K562 (cell line): Measurements from ENCODE around the gene TRIM38. TPM values are rescaled to one million over a fixed set of nuclear protein-coding genes. Genes with fewer than 3 reads are reported as not detected.
A peak's percentile ranks its signal among the peaks of the same experiment; 100 is the strongest.

ENCODE experiments used
- ARNT ChIP-seq, 2 experiments: fragments of 450-650 bp; IDR thresholded peaks; 2 replicates each; pipeline ENCODE4 v1.6.1; 2016; ENCODE audit warnings: mild to moderate bottlenecking in 1 of 2
- BCOR ChIP-seq: fragments of 450-650 bp; IDR thresholded peaks from 2 replicates; pipeline ENCODE4 v1.6.1; 2016
- BRD9 ChIP-seq: fragments of 450-650 bp; IDR thresholded peaks from 2 replicates; pipeline ENCODE4 v1.6.1; 2018; ENCODE audit warnings: low read depth; ENCODE audit not compliant: partially characterized antibody
- DMBX1 ChIP-seq: fragments of 250-450 bp; sonication (Bioruptor Pico); IDR thresholded peaks from 2 replicates; pipeline ENCODE4 v1.8.0; 2022; ENCODE audit warnings: inconsistent platforms, mild to moderate bottlenecking, moderate library complexity, borderline replicate concordance
- HDGF ChIP-seq: fragments of 450-650 bp; IDR thresholded peaks from 2 replicates; pipeline ENCODE4 v1.6.1; 2016
- HES1 ChIP-seq: fragments of 450-650 bp; IDR thresholded peaks from 2 replicates; pipeline ENCODE4 v1.6.1; 2016; ENCODE audit warnings: low read depth, mild to moderate bottlenecking, moderate library complexity
- KDM1A ChIP-seq, 2 experiments: fragments of 450-650 bp; IDR thresholded peaks; 2 replicates each; pipeline ENCODE4 v1.6.1; 2016; ENCODE audit warnings: mild to moderate bottlenecking in 2 of 2
- NFE2L1 ChIP-seq: fragments of 450-650 bp; IDR thresholded peaks from 2 replicates; pipeline ENCODE4 v1.6.1; 2016; ENCODE audit warnings: missing genetic modification characterization, low read depth, mild to moderate bottlenecking, missing compliant biosample characterization, moderate library complexity, borderline replicate concordance
- TAF7 ChIP-seq: fragments of 450-650 bp; IDR thresholded peaks from 2 replicates; pipeline ENCODE4 v1.6.1; 2016; ENCODE audit warnings: missing genetic modification characterization, missing compliant biosample characterization
- polyA plus RNA-seq, 8 experiments: library from polyadenylated mRNA; depleted of rRNA in 4 of 8; stranded (reverse) in 5 of 8; unstranded in 3 of 8; fragments of >200 nt; fragmentation: Nextera tagmentation in 2 of 8; fragmentation: Illumina TruSeq in 1 of 8; extraction: Ambion mirVana in 2 of 8; extraction: Trizol in 1 of 8; gene quantifications; 2 replicates each; pipeline versions ENCODE4 v1.2.1 to v1.2.3, GENCODE V29; 2011 to 2014; ENCODE audit warnings: inconsistent platforms in 1 of 8, missing spikeins in 1 of 8
- total RNA-seq, 7 experiments: library from RNA; depleted of rRNA in 6 of 7; stranded (reverse); fragments of >200 nt in 6 of 7; fragmentation: Illumina TruSeq in 2 of 7; extraction: Trizol in 2 of 7; gene quantifications; 2 replicates each; pipeline versions ENCODE4 v1.2.1 to v1.2.3, GENCODE V29; 2011 to 2021; ENCODE audit warnings: low replicate concordance in 1 of 7
- TF ChIP-seq, protein P1 (sequence below): fragments of 450-650 bp; IDR thresholded peaks from 2 replicates; pipeline ENCODE4 v1.6.1; 2016; ENCODE audit warnings: mild to moderate bottlenecking, moderate library complexity
- TF ChIP-seq, protein P2 (sequence below), 3 experiments: fragments of 200-800 bp in 1 of 3; fragments of 250-450 bp in 1 of 3; fragments of 450-650 bp in 1 of 3; sonication (Bioruptor Pico) in 1 of 3; sonication (Bioruptor generic) in 1 of 3; formaldehyde crosslinking in 1 of 3; IDR thresholded peaks; 2 replicates each; pipeline versions ENCODE4 v1.6.1 to v1.8.0; 2016 to 2022; ENCODE audit warnings: mild to moderate bottlenecking in 2 of 3, missing genetic modification characterization in 2 of 3, missing compliant biosample characterization in 1 of 3, moderate library complexity in 1 of 3

TRIM38 gene
- total and polyA plus RNA-seq, 9 of the 15 experiments (the other 6 are each of a cell fraction or from before 2014, with no cell fraction given) = 1.7 to 6.7 (median 6.3) TPM

GRCh38 chr6:26033941-26034354 is 71.3 kb downstream of the TRIM38 start (continued):
- TF ChIP-seq, protein P1, sequence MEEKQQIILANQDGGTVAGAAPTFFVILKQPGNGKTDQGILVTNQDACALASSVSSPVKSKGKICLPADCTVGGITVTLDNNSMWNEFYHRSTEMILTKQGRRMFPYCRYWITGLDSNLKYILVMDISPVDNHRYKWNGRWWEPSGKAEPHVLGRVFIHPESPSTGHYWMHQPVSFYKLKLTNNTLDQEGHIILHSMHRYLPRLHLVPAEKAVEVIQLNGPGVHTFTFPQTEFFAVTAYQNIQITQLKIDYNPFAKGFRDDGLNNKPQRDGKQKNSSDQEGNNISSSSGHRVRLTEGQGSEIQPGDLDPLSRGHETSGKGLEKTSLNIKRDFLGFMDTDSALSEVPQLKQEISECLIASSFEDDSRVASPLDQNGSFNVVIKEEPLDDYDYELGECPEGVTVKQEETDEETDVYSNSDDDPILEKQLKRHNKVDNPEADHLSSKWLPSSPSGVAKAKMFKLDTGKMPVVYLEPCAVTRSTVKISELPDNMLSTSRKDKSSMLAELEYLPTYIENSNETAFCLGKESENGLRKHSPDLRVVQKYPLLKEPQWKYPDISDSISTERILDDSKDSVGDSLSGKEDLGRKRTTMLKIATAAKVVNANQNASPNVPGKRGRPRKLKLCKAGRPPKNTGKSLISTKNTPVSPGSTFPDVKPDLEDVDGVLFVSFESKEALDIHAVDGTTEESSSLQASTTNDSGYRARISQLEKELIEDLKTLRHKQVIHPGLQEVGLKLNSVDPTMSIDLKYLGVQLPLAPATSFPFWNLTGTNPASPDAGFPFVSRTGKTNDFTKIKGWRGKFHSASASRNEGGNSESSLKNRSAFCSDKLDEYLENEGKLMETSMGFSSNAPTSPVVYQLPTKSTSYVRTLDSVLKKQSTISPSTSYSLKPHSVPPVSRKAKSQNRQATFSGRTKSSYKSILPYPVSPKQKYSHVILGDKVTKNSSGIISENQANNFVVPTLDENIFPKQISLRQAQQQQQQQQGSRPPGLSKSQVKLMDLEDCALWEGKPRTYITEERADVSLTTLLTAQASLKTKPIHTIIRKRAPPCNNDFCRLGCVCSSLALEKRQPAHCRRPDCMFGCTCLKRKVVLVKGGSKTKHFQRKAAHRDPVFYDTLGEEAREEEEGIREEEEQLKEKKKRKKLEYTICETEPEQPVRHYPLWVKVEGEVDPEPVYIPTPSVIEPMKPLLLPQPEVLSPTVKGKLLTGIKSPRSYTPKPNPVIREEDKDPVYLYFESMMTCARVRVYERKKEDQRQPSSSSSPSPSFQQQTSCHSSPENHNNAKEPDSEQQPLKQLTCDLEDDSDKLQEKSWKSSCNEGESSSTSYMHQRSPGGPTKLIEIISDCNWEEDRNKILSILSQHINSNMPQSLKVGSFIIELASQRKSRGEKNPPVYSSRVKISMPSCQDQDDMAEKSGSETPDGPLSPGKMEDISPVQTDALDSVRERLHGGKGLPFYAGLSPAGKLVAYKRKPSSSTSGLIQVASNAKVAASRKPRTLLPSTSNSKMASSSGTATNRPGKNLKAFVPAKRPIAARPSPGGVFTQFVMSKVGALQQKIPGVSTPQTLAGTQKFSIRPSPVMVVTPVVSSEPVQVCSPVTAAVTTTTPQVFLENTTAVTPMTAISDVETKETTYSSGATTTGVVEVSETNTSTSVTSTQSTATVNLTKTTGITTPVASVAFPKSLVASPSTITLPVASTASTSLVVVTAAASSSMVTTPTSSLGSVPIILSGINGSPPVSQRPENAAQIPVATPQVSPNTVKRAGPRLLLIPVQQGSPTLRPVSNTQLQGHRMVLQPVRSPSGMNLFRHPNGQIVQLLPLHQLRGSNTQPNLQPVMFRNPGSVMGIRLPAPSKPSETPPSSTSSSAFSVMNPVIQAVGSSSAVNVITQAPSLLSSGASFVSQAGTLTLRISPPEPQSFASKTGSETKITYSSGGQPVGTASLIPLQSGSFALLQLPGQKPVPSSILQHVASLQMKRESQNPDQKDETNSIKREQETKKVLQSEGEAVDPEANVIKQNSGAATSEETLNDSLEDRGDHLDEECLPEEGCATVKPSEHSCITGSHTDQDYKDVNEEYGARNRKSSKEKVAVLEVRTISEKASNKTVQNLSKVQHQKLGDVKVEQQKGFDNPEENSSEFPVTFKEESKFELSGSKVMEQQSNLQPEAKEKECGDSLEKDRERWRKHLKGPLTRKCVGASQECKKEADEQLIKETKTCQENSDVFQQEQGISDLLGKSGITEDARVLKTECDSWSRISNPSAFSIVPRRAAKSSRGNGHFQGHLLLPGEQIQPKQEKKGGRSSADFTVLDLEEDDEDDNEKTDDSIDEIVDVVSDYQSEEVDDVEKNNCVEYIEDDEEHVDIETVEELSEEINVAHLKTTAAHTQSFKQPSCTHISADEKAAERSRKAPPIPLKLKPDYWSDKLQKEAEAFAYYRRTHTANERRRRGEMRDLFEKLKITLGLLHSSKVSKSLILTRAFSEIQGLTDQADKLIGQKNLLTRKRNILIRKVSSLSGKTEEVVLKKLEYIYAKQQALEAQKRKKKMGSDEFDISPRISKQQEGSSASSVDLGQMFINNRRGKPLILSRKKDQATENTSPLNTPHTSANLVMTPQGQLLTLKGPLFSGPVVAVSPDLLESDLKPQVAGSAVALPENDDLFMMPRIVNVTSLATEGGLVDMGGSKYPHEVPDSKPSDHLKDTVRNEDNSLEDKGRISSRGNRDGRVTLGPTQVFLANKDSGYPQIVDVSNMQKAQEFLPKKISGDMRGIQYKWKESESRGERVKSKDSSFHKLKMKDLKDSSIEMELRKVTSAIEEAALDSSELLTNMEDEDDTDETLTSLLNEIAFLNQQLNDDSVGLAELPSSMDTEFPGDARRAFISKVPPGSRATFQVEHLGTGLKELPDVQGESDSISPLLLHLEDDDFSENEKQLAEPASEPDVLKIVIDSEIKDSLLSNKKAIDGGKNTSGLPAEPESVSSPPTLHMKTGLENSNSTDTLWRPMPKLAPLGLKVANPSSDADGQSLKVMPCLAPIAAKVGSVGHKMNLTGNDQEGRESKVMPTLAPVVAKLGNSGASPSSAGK = no peak
- TF ChIP-seq DMBX1 (CRISPR knock-in tag) (peak; percentile 67), HDGF (peak; percentile 84; the same call in 1 of the 2 replicates), NFE2L1 (tag) (no peak), TAF7 (tag) (0 out of 2 replicates have a peak, but pooled peaks have one; percentile 40), ARNT (IDR thresholded peaks at IDR 0.05) (peak; percentile 49 to 67; a peak in 3 of 4 replicates), HES1 (0 out of 2 replicates have a peak, but pooled peaks have one; percentile 44), KDM1A (IDR thresholded peaks at IDR 0.05) (peak; percentile 58 to 70), BRD9 (peak; percentile 88), BCOR (peak; percentile 76; the same call in 1 of the 2 replicates)
- TF ChIP-seq, protein P2, sequence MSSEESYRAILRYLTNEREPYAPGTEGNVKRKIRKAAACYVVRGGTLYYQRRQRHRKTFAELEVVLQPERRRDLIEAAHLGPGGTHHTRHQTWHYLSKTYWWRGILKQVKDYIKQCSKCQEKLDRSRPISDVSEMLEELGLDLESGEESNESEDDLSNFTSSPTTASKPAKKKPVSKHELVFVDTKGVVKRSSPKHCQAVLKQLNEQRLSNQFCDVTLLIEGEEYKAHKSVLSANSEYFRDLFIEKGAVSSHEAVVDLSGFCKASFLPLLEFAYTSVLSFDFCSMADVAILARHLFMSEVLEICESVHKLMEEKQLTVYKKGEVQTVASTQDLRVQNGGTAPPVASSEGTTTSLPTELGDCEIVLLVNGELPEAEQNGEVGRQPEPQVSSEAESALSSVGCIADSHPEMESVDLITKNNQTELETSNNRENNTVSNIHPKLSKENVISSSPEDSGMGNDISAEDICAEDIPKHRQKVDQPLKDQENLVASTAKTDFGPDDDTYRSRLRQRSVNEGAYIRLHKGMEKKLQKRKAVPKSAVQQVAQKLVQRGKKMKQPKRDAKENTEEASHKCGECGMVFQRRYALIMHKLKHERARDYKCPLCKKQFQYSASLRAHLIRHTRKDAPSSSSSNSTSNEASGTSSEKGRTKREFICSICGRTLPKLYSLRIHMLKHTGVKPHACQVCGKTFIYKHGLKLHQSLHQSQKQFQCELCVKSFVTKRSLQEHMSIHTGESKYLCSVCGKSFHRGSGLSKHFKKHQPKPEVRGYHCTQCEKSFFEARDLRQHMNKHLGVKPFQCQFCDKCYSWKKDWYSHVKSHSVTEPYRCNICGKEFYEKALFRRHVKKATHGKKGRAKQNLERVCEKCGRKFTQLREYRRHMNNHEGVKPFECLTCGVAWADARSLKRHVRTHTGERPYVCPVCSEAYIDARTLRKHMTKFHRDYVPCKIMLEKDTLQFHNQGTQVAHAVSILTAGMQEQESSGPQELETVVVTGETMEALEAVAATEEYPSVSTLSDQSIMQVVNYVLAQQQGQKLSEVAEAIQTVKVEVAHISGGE (CRISPR knock-in tag; IDR thresholded peaks at IDR 0.05) = peak in 1 of 3 experiments; percentile 29; a peak in 1 of 6 replicates
